Endothelial cell of hepatic sinusoid (primary cell): ENCODE results near the gene PDE6G.

Experiments
- in situ Hi-C: cut with HindIII; loops from 2 replicates; pipeline ENCODE4 v1.10.0; 2017; ENCODE audit warnings: low sequenced_read_pairs

PDE6G gene

DNA sequence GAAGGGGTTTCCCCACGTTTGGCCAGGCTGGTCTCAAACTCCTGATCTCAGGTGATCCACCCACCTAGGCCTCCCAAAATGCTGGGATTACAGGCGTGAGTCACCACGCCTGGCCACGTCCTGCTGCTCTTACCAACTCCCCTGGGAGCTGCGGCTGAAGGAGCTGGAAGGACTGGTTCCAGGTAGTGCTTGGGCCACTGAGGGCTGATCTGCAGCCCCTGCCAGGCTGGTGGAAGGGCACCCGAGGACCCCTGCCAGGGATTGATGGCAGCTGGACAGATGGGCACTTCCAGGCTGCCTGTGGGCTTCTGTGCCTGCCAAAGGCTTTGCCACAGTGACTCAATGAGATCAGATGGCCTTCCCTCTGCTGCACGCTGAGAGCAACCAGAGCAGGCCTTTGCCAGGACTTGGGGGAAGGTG, 7.7 kb upstream of the PDE6G start:
- in situ Hi-C loops: no loop called here

DNA sequence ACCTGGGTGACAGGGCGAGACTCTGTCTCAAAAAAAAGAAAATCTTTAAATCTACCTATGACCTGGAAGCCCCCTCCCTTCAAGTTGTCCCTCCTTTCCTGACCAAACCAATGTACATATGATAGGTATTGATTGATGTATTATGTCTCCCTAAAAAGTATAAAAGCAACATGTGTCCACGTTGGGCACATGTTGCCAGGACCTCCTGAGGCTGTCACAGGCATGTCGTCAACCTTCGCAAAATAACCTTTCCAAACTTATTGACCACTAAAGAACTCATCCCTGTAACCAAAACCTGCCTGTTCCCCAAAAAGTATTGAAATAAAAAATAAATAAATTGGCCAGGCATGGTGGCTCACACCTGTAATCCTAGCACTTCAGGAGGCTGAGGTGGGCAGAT, 5.7 kb upstream of the PDE6G start:
- in situ Hi-C loops: no loop called here

DNA sequence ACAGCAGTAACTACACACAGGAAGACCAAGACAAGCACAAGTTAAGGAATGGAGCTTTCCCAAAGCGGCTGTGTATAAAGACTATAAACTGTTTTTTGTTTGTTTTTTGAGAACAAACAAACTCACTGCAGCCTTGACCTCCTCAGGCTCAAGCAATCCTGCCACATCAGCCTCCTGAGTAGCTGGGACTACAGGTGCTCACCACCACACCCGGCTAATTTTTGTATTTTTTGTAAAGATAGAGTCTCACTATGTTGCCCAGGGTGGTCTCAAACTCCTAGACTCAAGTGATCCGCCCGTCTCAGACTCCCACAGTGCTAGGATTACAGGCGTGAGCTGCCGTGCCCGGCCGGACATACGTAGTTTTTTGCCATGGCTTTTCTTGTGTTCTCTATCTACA, 4.1 kb upstream of the PDE6G start:
- in situ Hi-C loops: no loop called here

DNA sequence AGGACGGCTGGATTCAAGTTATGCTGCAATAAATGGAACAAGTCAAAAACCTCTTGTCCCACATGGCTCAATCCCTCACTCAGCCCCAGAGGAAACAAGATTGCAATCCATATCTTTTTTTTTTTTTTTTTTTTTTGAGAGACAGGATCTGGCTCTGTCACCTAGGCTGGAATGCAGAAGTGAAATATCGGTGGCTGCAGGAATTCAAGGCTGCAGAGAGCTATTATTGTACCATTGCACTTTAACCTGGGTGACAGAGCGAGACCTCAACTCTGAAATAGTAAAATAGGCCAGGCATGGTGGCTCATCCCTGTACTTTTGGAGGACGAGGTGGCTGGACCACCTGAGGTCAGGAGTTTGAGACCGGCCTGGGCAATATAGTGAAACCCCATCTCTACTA, 2.7 kb upstream of the PDE6G start:
- in situ Hi-C loops: no loop called here

DNA sequence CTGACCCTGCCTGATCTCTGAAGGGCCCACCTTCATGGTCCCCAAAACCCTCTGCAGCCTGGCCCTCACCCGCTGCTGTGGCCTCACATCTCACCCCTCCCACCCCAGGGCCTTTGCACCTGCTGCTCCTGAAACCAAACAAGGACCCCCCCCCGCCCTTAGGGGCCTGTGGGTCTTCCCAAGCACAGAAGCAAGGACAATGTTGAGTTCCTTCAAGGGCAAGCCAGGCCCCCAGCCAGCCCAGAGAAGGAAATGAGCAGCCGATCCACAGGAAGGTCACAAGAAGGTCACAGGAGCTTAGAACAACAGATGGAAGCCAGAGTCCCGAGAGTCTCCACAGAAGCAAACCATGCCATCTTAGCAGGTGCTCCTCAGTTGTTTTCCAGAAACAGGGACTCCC, 493 bp upstream of the PDE6G start:
- in situ Hi-C loops: no loop called here

DNA sequence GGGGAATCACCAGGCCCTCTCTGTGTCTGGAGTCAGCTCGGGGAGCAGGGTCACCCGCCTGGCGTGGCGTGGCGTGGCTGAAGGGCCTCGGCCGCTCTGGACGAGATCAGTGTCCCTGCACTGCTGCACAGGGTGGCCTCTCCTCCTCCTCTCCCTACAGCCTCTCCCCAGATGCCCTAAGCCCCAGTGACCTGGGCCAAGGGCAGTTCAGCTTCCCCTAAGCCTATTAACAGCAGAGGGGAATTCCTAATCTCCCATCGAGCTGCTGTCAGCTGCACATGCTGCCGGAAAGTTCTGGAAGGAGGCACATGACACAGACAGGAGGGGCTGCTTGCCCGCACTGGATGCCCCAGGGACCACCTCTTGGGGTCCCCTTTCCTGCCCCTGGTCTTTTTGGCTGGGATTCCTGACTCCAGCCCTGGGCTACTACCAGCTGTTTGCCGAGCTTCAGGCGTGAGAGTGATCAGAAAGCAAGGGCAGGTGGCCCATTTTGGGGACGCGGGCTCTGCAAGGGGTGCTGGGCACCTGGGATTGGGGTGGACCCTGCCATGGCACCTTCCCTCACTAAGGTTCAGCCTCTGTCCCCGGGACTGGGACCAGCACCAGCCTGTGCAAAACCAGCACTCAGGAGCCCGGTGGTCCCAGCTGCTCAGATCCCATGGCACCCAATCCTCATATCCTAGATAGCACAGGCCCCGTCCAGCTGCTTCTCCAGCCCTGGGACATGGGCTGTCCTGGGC, 794 bp downstream of the PDE6G start:
- in situ Hi-C loops: no loop called here

DNA sequence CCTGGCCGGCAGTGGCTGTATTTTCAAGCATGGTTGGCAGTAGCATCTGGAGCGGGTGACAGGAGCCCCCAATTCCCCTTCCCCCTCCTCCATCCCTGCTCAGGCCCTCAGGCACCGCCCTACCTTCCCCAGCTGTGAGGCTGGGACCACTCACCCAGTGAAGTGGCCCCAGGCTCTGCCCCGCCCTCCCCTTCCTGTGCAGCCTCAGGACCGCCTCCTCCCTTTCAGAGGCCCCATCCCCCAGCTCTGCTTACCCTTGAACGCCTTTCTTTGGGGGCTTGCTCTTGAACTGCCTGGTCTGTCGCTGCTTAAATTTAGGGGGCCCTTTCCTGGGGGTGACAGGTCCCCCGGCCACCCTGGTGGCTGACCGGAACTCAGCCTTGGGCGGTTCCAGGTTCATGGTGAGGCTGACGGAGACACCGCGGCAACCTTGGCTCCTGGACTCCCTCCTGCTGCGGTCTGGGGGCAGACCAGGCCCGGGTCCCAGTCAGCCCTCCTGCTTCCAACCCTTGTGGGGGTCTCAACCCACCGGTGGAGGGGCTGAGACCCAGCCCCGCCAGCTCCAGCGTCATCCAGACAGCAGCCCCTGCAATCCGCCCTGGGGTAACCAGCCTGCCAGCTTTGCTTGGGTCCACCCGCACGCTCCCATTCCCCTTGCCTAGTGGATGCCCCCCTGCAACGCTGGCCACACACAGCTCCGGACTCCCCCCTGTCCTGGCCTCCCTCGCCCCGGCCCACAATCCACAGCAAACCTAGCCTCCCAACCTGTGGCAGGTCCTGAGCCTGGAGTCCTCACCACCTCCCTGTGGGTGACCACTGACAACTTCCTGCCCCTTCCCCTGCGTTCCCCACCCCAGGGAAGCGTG, 3.2 kb downstream of the PDE6G start:
- in situ Hi-C loops: no loop called here

DNA sequence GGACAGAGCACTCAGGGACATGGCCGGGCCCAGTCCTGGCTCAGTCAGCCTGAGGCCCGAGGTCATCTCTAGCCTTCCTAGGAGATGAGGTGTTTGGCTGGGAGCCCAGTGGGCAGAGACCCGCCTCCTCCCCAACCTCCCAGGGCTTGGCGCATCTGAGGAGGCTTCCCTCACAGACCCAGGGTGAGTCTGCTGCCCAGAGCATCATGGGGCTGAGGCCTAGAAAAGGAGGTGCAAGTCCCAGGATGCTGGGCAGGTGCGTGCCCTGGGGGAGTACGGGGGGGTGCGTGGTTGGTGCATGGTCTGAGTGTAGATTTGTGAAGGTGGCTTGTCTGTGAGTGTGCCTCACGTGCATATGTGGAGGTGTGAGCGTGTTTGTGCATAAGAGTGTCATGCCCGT, 4.7 kb downstream of the PDE6G start:
- in situ Hi-C loops: no loop called here

DNA sequence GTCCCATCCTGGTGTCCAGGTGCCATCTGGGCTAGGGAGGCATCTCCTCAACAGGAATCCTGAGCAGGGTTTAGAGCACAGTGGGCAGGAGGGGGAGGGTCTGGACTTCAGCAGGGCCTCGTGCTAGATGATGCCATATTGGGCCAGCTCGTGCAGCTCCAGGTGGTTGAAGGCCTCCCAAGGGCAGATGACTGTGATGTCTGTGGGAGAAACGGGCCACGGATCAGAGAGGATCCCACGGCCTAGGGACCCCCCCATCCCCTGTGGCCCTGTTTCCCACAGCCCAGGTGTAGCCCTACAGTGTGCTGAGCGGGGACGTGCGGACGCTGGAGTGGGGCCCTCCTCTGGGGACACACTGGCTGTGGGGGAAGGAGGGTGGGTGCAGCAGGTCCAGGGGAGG, 5.4 kb downstream of the PDE6G start:
- in situ Hi-C loops: no loop called here

DNA sequence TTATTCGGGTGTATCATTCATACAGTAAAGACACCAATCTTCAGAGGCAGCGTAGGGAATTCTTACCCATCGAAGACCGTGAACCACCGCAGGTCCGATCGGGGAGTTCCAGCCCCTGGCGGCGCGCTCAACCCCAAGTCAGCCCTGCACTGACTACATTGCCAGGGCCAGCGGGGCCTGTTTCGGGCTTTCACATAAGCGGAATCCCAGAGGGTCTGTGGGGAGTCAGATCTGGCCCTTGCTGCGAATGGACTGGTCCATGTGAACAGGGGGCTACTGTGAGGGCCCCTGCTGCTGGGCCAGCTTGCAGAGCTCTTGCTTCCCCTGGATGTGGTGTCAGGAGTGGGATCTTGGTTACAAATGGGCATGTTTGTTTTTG, 7.6 kb downstream of the PDE6G start:
- in situ Hi-C loops: no loop called here

DNA sequence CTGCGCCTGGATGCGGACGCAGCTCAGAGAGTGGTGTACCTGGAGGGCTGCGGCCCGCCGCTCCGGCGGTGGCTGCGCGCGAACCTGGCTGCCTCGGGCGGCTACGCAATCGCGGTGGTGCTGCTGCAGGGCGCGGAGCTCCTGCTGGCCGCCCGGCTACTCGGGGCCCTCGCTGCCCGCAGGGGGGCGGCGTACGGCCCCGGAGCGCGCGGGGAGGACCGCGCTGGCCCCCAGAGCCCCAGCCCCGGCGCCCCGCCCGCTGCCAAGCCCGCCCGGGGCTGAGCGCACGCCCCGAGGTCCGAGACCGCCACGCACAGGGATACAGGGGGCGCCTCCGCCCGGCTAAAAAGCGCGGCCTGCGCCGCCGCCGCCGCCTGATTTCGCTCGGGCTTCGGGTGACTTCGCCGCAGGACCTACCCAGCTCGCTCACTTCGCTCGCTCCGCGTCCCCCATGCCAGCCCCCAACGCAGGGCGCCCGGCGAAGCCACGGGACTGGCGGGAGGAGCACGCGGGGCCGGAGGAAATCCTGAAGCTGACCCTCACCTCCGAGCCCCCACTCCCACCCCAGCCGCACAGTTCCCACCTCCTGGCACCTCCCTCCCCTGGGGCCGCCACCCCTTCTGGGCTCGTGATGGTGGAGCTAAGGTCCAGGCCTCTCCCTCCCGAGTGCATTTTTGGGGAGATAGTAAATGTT, 8.2 kb downstream of the PDE6G start:
- in situ Hi-C loops: no loop called here

DNA sequence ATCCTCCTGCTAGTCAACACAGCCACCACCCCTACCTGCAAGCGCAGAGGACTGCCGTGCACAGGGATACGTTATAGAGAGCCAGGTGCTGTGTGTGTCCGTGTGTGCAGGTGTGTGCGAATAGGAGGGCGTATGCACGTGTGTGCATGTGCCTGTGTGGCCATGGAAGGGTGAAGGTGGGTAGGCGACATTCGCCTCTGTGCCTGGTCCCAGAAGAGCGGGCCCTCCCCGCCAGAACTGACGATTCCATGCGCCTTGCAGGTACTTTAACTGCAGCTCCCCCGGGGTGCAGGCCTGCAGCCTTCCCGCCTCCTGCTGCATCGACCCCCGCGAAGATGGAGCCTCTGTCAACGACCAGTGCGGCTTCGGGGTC, 8.7 kb downstream of the PDE6G start:
- in situ Hi-C loops: no loop called here

DNA sequence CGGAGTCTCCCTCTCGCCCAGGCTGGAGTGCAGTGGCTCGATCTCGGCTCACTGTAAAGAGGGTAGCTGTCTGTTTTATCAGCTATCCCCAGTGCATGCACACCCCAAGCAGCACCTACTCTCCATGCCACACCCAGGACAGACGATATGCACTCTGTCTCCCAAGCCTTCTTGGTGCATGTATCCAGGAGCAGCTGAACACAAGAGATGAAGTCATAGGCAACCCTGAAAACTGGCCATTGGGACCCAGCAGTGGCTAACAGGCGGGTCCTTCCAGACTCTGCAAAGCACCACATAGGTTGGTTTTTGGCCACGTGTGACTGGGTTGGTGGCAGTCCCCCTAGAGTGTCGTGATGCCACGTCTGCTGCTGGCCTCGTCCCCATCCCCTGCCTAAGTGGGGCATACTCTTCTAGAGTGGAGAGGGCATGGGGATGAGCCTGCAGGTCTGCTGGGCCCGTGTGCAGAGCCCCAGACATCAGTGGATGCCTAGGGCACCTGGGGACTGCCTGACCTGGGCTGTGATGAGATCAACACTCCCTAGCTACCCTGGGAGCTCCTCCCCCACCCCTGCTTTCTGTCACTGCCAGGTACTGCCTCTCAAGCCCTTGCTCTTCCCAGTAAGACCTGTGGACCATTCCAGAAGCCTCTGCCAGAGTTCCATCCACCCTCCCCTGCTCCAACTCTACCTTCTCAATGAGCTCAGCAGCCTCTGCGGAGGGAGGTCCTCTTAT, 9.3 kb downstream of the PDE6G start:
- in situ Hi-C loops: no loop called here

DNA sequence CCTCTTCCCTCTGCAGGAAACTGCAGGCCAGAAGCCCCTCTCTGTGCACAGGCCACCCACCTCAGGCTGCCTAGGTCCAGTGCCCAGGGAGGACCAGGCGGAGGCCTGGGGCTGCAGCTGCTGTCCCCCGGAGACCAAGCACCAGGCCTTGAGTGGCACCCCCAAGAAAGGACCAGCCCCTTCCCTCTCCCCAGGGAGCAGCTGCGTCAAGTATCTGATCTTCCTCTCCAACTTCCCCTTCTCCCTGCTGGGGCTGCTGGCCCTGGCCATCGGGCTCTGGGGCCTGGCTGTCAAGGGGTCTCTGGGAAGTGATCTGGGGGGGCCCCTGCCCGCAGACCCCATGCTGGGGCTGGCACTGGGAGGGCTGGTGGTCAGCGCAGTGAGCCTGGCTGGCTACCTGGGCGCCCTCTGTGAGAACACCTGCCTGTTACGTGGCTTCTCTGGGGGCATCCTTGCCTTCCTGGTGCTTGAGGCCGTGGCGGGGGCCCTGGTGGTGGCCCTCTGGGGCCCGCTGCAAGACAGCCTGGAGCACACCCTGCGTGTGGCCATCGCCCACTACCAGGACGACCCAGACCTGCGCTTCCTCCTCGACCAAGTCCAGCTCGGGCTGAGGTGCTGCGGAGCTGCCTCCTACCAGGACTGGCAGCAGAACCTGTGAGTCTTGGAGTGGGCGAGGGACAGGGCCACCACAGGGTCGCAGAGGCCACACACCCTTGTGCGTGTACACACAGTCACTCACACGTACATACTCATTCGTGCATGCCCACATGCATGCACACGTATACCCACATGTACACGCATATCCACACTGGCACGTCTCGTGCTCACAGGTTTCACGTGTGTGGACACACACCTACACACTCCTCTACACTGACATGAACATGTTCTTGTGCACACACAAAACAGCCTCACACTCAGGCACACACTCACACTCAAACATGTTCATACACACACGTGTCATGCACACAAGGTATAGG, 11.1 kb downstream of the PDE6G start:
- in situ Hi-C loops: no loop called here

DNA sequence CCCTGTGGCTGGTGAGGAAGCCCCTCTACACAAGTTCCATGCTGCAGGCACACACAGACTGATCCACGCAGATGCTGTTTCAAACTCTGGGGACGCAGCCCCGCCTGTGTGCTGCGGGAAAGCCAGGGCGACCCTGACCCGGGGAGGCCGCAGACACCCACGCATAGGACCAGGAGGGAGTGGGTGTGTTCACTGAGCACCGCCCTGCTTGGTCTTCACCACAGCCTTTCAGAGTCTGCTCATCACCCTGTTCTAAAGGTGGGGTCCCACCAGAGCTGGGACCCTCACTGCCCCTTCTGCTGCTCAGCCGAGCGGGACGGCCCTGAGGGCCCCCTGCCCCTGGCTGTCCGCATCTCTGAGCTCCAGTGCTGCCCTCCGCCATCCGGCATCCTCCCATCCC, 11.8 kb downstream of the PDE6G start:
- in situ Hi-C loops: no loop called here

DNA sequence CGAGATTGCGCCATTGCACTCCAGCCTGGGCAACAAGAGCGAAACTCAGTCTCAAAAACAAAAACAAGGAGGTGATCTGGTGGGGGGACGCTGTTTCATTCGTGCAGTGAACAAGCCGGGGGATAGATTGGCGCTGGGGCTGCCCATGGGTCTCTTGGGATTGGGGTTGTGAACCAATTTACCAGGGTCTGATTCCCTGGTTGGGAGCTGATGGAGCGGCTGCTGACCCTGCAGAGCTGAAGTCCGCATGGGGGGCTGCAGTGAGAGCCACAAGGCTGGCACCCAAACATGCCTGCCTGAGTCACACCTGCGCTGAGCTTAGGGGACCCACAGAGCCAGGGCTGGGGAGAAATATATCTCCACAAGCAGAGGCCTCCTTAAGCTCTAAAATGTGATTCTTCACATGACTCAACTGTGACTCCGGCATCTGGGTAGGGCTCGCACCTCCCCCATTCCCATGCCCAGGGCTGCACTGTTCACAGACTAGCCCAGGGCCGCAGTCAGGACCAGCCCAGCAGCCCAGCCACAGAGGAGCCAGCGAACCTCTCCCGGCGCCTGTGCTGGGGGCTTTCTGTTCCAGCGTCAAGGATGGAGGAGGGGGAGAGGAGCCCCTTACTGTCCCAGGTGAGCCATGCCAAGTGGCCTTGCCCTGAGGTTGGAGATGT, 14.4 kb downstream of the PDE6G start:
- in situ Hi-C loops: no loop called here

DNA sequence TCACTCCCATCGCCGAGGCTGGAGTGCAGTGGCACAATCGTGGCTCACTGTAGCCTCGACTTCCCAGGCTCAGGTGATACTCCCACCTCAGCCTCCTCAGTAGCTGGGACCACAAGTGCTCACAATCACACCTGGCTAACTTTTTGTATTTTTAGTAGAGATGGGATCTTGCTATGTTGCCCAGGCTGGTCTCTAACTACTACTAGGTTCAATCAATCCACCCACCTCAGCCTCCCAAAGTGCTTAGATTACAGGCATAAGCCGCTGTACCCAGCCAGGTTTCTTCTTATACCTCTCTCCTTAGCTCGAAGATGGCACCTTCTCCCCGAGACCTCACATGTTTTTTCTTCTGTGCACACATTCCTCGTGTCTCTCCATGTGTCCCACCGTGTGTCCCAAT, 16.3 kb downstream of the PDE6G start:
- in situ Hi-C loops: no loop called here

DNA sequence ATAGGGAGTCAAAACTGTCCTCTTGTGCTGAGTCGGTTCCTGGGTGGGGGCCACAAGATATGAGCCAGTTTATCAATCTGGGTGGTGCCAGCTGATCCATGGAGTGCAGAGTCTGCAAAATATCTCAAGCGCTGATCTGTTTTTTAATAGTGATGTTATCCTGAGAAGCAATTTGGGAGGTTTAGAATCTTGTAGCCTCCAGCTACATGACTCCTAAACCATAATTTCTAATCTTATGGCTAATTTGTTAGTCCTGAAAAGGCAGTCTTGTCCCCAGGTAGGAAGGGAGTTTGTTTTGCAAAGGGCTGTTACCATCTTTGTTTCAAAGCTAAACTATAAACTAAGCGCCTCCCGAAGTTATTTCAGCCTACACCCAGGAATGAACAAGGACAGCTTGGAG, 17.7 kb downstream of the PDE6G start:
- in situ Hi-C loops: no loop called here

DNA sequence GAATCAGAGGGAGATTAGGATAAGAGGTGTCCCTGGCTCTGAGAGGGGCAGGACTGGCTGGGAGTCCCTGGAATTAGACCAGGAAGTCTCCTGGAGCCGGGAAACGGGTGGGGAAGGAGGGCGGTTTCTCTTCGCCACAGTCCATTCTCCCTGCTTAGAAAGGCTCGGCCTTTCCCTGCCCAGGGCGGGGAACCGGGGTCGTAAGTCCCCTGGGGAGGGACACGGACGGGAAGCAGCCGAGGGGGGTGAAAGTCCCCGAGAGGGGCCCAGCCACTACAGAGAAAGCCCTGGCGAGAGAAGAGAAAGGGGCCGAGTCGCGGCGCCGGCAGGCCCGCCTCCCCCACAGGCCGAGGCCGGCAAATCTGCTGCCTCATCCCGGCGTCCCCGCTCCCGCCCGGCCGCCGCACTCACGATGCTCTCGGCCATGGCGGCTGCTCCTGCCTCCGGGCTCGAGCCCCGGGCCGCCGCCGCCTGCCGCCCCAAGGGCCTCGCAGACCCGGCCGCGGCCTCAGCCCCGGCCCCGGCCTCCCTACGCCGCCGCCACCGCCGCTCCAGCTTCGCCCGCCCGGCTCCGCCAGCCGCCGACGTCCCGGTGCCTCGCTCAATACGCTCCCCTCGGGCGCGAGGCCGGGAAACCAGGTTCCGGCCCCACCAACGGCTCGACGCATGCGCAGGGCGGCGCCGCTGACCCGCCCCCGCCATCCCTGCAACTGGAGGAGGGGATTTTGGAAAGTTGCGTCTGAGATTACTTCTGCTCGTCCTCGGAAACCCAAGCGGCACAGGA, 19.6 kb downstream of the PDE6G start, which contains the start of the genes NPLOC4 and TSPAN10:
TSS of gene NPLOC4 (minus strand) at position 608 of the 784 bp plus-strand sequence. CDS start at position 426, 182 bp downstream.
TSS of gene TSPAN10 (plus strand) at position 692 of the 784 bp plus-strand sequence. CDS start 5,217 bp downstream, outside the sequence.
- in situ Hi-C loops: no loop called here
